Measurements from ENCODE around the gene AJAP1. TPM values are rescaled to one million over a fixed set of nuclear protein-coding genes. Genes with fewer than 3 reads are reported as not detected.

Gene AJAP1
- total and polyA plus RNA-seq, 2 of the 8 experiments (the other 6 are each of a cell fraction or from before 2014, with no cell fraction given) = 1.9 to 6.2 TPM

- no peak overlapping the region for H2BK12ac ChIP-seq (ENCODE audit: low read depth, low read length)
- POLR2A ChIA-PET (ENCODE audit: partially characterized antibody) = interaction anchor here (2.0 kb wide), 1 partner anchor 13 kb away, joined by 6 read pairs; no protein-coding TSS in a partner anchor
- WGBS, 2 experiments (ENCODE audit: extremely low coverage in 1 of 2, insufficient coverage in 1 of 2, insufficient read length in 1 of 2, insufficient replicate concordance in 2 of 2, low coverage in 1 of 2, low lambda C conversion rate in 2 of 2, missing lambda C conversion rate in 1 of 2) = 91% methylated on average over 8 of the region's 8 CpGs; no CpG with 5 or more reads in 1 of the 2 experiments
- H3K23me2 ChIP-seq (ENCODE audit: low read depth, low read length) = no peaks in the 10 kb centered on the region
- H3K56ac ChIP-seq (replicated peaks; ENCODE audit: insufficient read length, low read depth, low read length) = no peak overlapping the region
- no peaks in the 10 kb centered on the region for H4K20me1 ChIP-seq (replicated peaks in 1 of 2; ENCODE audit: control insufficient read depth in 1 of 2, insufficient read depth in 2 of 2, low read length in 2 of 2)
- H3K27me3 ChIP-seq (replicated peaks in 1 of 4; ENCODE audit: control insufficient read depth in 3 of 4, extremely low read depth in 1 of 4, insufficient read depth in 3 of 4, low read length in 3 of 4) = no peaks in the 10 kb centered on the region
- no peak overlapping the region for H3K18ac ChIP-seq (ENCODE audit: extremely low read depth, low read length)
- no peak overlapping the region for H3K23ac ChIP-seq (ENCODE audit: insufficient read length)
- peak overlapping the region; percentile 57 for H4K8ac ChIP-seq (ENCODE audit: extremely low read depth, insufficient read depth, low read length)
- no peak overlapping the region for H3K27ac ChIP-seq (ENCODE audit: low read depth, low read length)
- DNase-seq (ENCODE audit: low read depth in 1 of 2, low spot score in 2 of 2) = no peak
- H3K4me3 ChIP-seq (ENCODE audit: extremely low read depth in 1 of 4, insufficient read depth in 2 of 4, low read depth in 3 of 4, low read length in 4 of 4) = no peak overlapping the region
- H2BK120ac ChIP-seq (replicated peaks; ENCODE audit: low read depth, low read length) = no peak overlapping the region
- H3K9me3 ChIP-seq (ENCODE audit: insufficient read depth in 2 of 2, low read depth in 1 of 2, low read length in 1 of 2) = no peaks in the 10 kb centered on the region; a peak in 1 of 4 replicates
- CTCF ChIA-PET (ENCODE audit: partially characterized antibody) = interaction anchor here (1.4 to 1.9 kb wide), 2 partner anchors 30 to 68 kb away, joined by 3 to 5 read pairs; no protein-coding TSS in a partner anchor
- no peak overlapping the region for H3K9ac ChIP-seq (replicated peaks in 1 of 4; ENCODE audit: extremely low read depth in 1 of 4, low read depth in 3 of 4, low read length in 3 of 4)
- H3K36me3 ChIP-seq (ENCODE audit: control insufficient read depth in 2 of 4, insufficient read depth in 4 of 4, low read length in 3 of 4) = no peaks in the 10 kb centered on the region
- H2AK5ac ChIP-seq (ENCODE audit: low read depth, low read length) = no peak overlapping the region
- no peak overlapping the region for H4K5ac ChIP-seq (ENCODE audit: insufficient read length, low read depth, low read length)
- 0 out of 4 replicates have a peak, but pooled peaks cover 0 to 4% of the 10 kb centered on the region in 2 experiments for H3K79me2 ChIP-seq (ENCODE audit: control insufficient read depth in 1 of 2, insufficient read depth in 2 of 2, low read length in 2 of 2)
- no peak for FAIRE-seq
- no peak overlapping the region for H2AFZ ChIP-seq (ENCODE audit: low read length)
- H3K79me1 ChIP-seq (ENCODE audit: low read depth, low read length) = no peaks in the 10 kb centered on the region
- no peak overlapping the region for H3K4ac ChIP-seq (replicated peaks; ENCODE audit: insufficient read length, low read depth, low read length)
- no peak overlapping the region for H2BK20ac ChIP-seq (ENCODE audit: low read length)
- no peak overlapping the region for H4K91ac ChIP-seq (replicated peaks; ENCODE audit: insufficient read length, low read length)
- 0 out of 7 replicates have a peak, but pooled peaks cover 0 to 3% (median 1%) of the 10 kb centered on the region in 4 experiments for H3K4me1 ChIP-seq (replicated peaks in 1 of 4; ENCODE audit: control insufficient read depth in 3 of 4, insufficient read depth in 4 of 4, low read length in 3 of 4)
- no peak overlapping the region for H2BK15ac ChIP-seq (ENCODE audit: low read length)
- no peak overlapping the region for H3K14ac ChIP-seq (ENCODE audit: insufficient read length)
- H2BK5ac ChIP-seq (ENCODE audit: low read depth, low read length) = no peak overlapping the region
- H3K4me2 ChIP-seq (ENCODE audit: insufficient read depth in 1 of 2, low read depth in 2 of 2, low read length in 2 of 2) = no peak overlapping the region
- TF ChIP-seq ATF3 (IDR thresholded peaks at IDR 0.05; ENCODE audit: insufficient read depth, low read depth, low read length) = no peak
- no peak for TF ChIP-seq SAP30 (IDR thresholded peaks at IDR 0.05; ENCODE audit: insufficient read depth, insufficient replicate concordance, low read length)
- no peak for TF ChIP-seq HDAC6 (IDR thresholded peaks at IDR 0.05; ENCODE audit: low read depth, low read length)
- TF ChIP-seq SP2 (IDR thresholded peaks at IDR 0.05; ENCODE audit: low read length) = no peak
- no peak for TF ChIP-seq BCL11A (IDR thresholded peaks at IDR 0.05; ENCODE audit: low read depth in 2 of 2, low read length in 2 of 2)
- no peak for TF ChIP-seq RBBP5 (IDR thresholded peaks at IDR 0.05; ENCODE audit: borderline replicate concordance, low read depth, low read length)
- TF ChIP-seq EGR1 (IDR thresholded peaks at IDR 0.05; ENCODE audit: borderline replicate concordance, low read depth, low read length) = no peak
- TF ChIP-seq JUN (IDR thresholded peaks at IDR 0.05; ENCODE audit: low read depth, low read length) = no peak
- no peak for TF ChIP-seq POLR2AphosphoS5 (IDR thresholded peaks at IDR 0.05; ENCODE audit: low read depth, low read length)
- no peak for TF ChIP-seq SP4 (IDR thresholded peaks at IDR 0.05; ENCODE audit: low read length)
- no peak for TF ChIP-seq SIN3A (conservative IDR thresholded peaks at IDR 0.05 in 1 of 2, IDR thresholded peaks at IDR 0.05 in 1 of 2; ENCODE audit: low read depth in 1 of 2, low read length in 2 of 2)
Measured at GRCh38 chr1:4724695-4725250, 70.4 kb downstream of the AJAP1 start.

Data from H1 (cell line).